ENCODE measurements around the gene DDX23. TPM values are rescaled to one million over a fixed set of nuclear protein-coding genes. Genes with fewer than 3 reads are reported as not detected.

The DDX23 gene
- total RNA-seq, 4 donors from 2014 or later = 44.9 to 85.0 (median 62.0) TPM

GRCh38 chr12:48818831-48819590, 33.0 kb downstream of the DDX23 start:
- TF ChIP-seq CTCF (IDR thresholded peaks at IDR 0.05) = no peak
- ATAC-seq (ENCODE audit: low FRiP score) = no peak
- DNase-seq (ENCODE audit: low spot score) = no peak

- no peak for TF ChIP-seq CTCF (IDR thresholded peaks at IDR 0.05)
- ATAC-seq (ENCODE audit: low FRiP score) = peak; percentile 30
- DNase-seq (ENCODE audit: low spot score) = peak; percentile 36
Measured at GRCh38 chr12:48817873-48818830, 33.8 kb downstream of the DDX23 start, which contains the start of gene CACNB3. Gene CACNB3 (plus strand): TSS chr12:48818496. CDS start chr12:48818930, 434 bp downstream.

GRCh38 chr12:48816143-48816854, 35.7 kb downstream of the DDX23 start:
- DNase-seq (ENCODE audit: low spot score) = no peak
- ATAC-seq (ENCODE audit: low FRiP score) = no peak
- no peak for TF ChIP-seq CTCF (IDR thresholded peaks at IDR 0.05)

- ATAC-seq (ENCODE audit: low FRiP score) (peak; percentile 58), DNase-seq (ENCODE audit: low spot score) (no peak)
- no peak for TF ChIP-seq CTCF (IDR thresholded peaks at IDR 0.05)
Measured at GRCh38 chr12:48815126-48816110, 36.5 kb downstream of the DDX23 start.

GRCh38 chr12:48814262-48815125, 37.5 kb downstream of the DDX23 start:
- TF ChIP-seq CTCF (IDR thresholded peaks at IDR 0.05) = peak in 2 of 3 donors; percentile 82 to 83
- DNase-seq (ENCODE audit: low spot score) (peak; percentile 88), ATAC-seq (ENCODE audit: low FRiP score) (peak; percentile 80)

All from omental fat pad (tissue), 4 donors.